Mesendoderm (in vitro differentiated cells): ENCODE data around the gene CXCL13.
A peak's percentile ranks its signal among the peaks of the same experiment; 100 is the strongest.

Experiments
- DNase-seq: peaks from one replicate; pipeline ENCODE4 v3.0.0; 2013
- H2AK5ac ChIP-seq: 2 replicates; pipeline ENCODE4 v1.6.1; 2013; ENCODE audit warnings: low read length, inconsistent platforms
- H2BK120ac ChIP-seq: 2 replicates; pipeline ENCODE4 v1.6.1; 2013; ENCODE audit warnings: low read depth, mild to moderate bottlenecking, low read length, moderate library complexity, mixed read lengths
- H2BK15ac ChIP-seq: replicated peaks from 2 replicates; pipeline ENCODE4 v1.6.1; 2013; ENCODE audit warnings: low read depth, mild to moderate bottlenecking, moderate library complexity
- H2BK5ac ChIP-seq: 2 replicates; pipeline ENCODE4 v1.6.1; 2013; ENCODE audit warnings: low read length, inconsistent platforms
- H3K18ac ChIP-seq: 2 replicates; pipeline ENCODE4 v1.6.1; 2013; ENCODE audit warnings: mild to moderate bottlenecking, low read length, mixed read lengths
- H3K23ac ChIP-seq: one replicate; pipeline ENCODE4 v1.6.1; 2013; ENCODE audit warnings: low read length
- H3K27ac ChIP-seq: 2 replicates; pipeline ENCODE4 v1.5.1; 2013; ENCODE audit warnings: low read depth, mild to moderate bottlenecking, inconsistent platforms, low read length, moderate library complexity
- H3K27me3 ChIP-seq: 2 replicates; pipeline ENCODE4 v1.6.1; 2013; ENCODE audit warnings: low read length, control low read depth, mild to moderate bottlenecking, inconsistent platforms; ENCODE audit not compliant: insufficient read depth, poor library complexity
- H3K36me3 ChIP-seq: 2 replicates; pipeline ENCODE4 v1.6.1; 2013; ENCODE audit warnings: low read length, inconsistent platforms; ENCODE audit not compliant: control insufficient read depth, insufficient read depth
- H3K4ac ChIP-seq: one replicate; pipeline ENCODE4 v1.6.1; 2013; ENCODE audit warnings: low read depth, mild to moderate bottlenecking, low read length, moderate library complexity
- H3K4me1 ChIP-seq: 2 replicates; pipeline ENCODE4 v1.6.1; 2013; ENCODE audit warnings: low read depth, low read length, inconsistent platforms; ENCODE audit not compliant: control insufficient read depth
- H3K4me2 ChIP-seq: 2 replicates; pipeline ENCODE4 v1.6.1; 2013; ENCODE audit warnings: low read length
- H3K4me3 ChIP-seq: 2 replicates; pipeline ENCODE4 v1.5.1; 2013; ENCODE audit warnings: mild to moderate bottlenecking, low read length
- H3K56ac ChIP-seq: one replicate; pipeline ENCODE4 v1.6.1; 2013; ENCODE audit warnings: low read length
- H3K79me1 ChIP-seq: 2 replicates; pipeline ENCODE4 v1.6.1; 2013; ENCODE audit warnings: low read length, inconsistent platforms
- H3K79me2 ChIP-seq: 2 replicates; pipeline ENCODE4 v1.6.1; 2013; ENCODE audit warnings: mild to moderate bottlenecking, low read length; ENCODE audit not compliant: control insufficient read depth, insufficient read depth
- H3K9ac ChIP-seq: 2 replicates; pipeline ENCODE4 v1.6.1; 2013; ENCODE audit warnings: low read length, inconsistent platforms
- H4K5ac ChIP-seq: one replicate; pipeline ENCODE4 v1.6.1; 2013; ENCODE audit warnings: low read length
- H4K8ac ChIP-seq: one replicate; pipeline ENCODE4 v1.6.1; 2013; ENCODE audit warnings: low read depth, mild to moderate bottlenecking, control low read depth, low read length, moderate library complexity
- WGBS: extraction: QIAGEN DNeasy Blood & Tissue Kit; methylation state at CpG from one replicate; pipeline ENCODE4 v1.1.7; 2013; ENCODE audit warnings: low lambda C conversion rate, missing lambda C conversion rate; ENCODE audit not compliant: insufficient coverage; ENCODE audit errors: extremely low coverage; 5-methylcytosine and 5-hydroxymethylcytosine counted together

Gene CXCL13

DNA sequence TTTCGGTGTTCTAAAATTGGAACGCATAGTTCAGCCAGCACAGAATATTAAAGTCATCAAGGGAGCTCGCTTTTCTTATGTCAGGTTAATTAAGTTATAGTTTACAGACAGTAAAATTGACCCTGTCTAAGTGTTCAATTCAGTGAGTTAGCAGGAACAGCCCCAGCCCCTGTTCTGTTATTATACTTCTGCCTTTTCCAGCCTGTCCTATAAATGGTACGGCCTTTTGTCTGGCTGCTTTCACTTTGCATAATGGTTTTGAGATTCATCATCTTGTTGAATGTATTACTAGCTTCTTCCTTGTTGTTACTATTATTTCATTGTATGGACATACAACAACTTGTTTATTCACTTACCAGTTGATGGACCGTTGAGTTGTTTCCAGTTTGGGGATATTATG, 9.5 kb downstream of the CXCL13 start:
- WGBS, result no CpG with 5 or more reads among the region's 5 CpGs
- Histone ChIP-seq H3K27ac (no peak overlapping the region), H3K18ac (no peak overlapping the region), H3K79me2 (no peaks in the 10 kb centered on the region), H3K79me1 (no peaks in the 10 kb centered on the region), H2BK120ac (no peak overlapping the region), H4K8ac (no peak overlapping the region), H2BK15ac (no peak overlapping the region), H3K56ac (no peak overlapping the region), H3K36me3 (no peaks in the 10 kb centered on the region), H3K4me2 (no peak overlapping the region), H2BK5ac (no peak overlapping the region), H3K4me1 (no peaks in the 10 kb centered on the region), H4K5ac (no peak overlapping the region), H2AK5ac (no peak overlapping the region), H3K9ac (no peak overlapping the region), H3K4me3 (no peak overlapping the region), H3K27me3 (no peaks in the 10 kb centered on the region), H3K23ac (no peak overlapping the region), H3K4ac (no peak overlapping the region)
- DNase-seq, result no peak

- no peaks in the 10 kb centered on the region for H3K4me1 ChIP-seq
- no peaks in the 10 kb centered on the region for H3K79me2 ChIP-seq
- no peak overlapping the region for H3K4me3 ChIP-seq
- H4K8ac ChIP-seq, result no peak overlapping the region
- H3K18ac ChIP-seq, result no peak overlapping the region
- no peak overlapping the region for H3K23ac ChIP-seq
- H3K27ac ChIP-seq, result no peak overlapping the region
- no peak overlapping the region for H3K56ac ChIP-seq
- no peak overlapping the region for H3K4ac ChIP-seq
- no peak overlapping the region for H2BK120ac ChIP-seq
- H2BK5ac ChIP-seq, result no peak overlapping the region
- H2BK15ac ChIP-seq, result no peak overlapping the region
- peak; percentile 45 for DNase-seq
- H3K9ac ChIP-seq, result no peak overlapping the region
- no peaks in the 10 kb centered on the region for H3K36me3 ChIP-seq
- H2AK5ac ChIP-seq, result no peak overlapping the region
- no peaks in the 10 kb centered on the region for H3K27me3 ChIP-seq
- no peaks in the 10 kb centered on the region for H3K79me1 ChIP-seq
- no peak overlapping the region for H3K4me2 ChIP-seq
- no peak overlapping the region for H4K5ac ChIP-seq
- WGBS, result no CpG with 5 or more reads among the region's 5 CpGs
Measured at GRCh38 chr4:77617203-77617602, 11.6 kb downstream of the CXCL13 start.

- no peak overlapping the region for H3K4me3 ChIP-seq
- no peak overlapping the region for H4K5ac ChIP-seq
- DNase-seq, result peak; percentile 89
Measured at GRCh38 chr4:77618383-77619241, 13.0 kb downstream of the CXCL13 start.

GRCh38 chr4:77619408-77619807, 13.8 kb downstream of the CXCL13 start:
- Histone ChIP-seq H3K4me2 (no peak overlapping the region), H2AK5ac (no peak overlapping the region), H3K56ac (no peak overlapping the region), H2BK5ac (no peak overlapping the region), H3K79me1 (no peaks in the 10 kb centered on the region), H2BK15ac (no peak overlapping the region), H3K9ac (no peak overlapping the region), H4K5ac (no peak overlapping the region), H3K27me3 (no peaks in the 10 kb centered on the region), H3K27ac (no peak overlapping the region), H3K36me3 (no peaks in the 10 kb centered on the region), H3K23ac (no peak overlapping the region), H3K79me2 (no peaks in the 10 kb centered on the region), H4K8ac (no peak overlapping the region), H3K18ac (no peak overlapping the region), H2BK120ac (no peak overlapping the region), H3K4me1 (no peaks in the 10 kb centered on the region), H3K4me3 (no peak overlapping the region), H3K4ac (no peak overlapping the region)
- no CpG with 5 or more reads among the region's 1 CpG for WGBS
- no peak for DNase-seq

More at GRCh38 chr4:77618383-77619241, 13.0 kb downstream of the CXCL13 start:
- no peaks in the 10 kb centered on the region for H3K36me3 ChIP-seq
- H3K56ac ChIP-seq, result no peak overlapping the region
- H3K27ac ChIP-seq, result no peak overlapping the region
- no peaks in the 10 kb centered on the region for H3K27me3 ChIP-seq
- WGBS, result no CpG with 5 or more reads among the region's 12 CpGs
- no peak overlapping the region for H3K18ac ChIP-seq
- no peaks in the 10 kb centered on the region for H3K79me1 ChIP-seq
- no peak overlapping the region for H3K4me2 ChIP-seq
- H3K4me1 ChIP-seq, result no peaks in the 10 kb centered on the region
- no peak overlapping the region for H4K8ac ChIP-seq
- H3K4ac ChIP-seq, result no peak overlapping the region
- no peak overlapping the region for H2BK120ac ChIP-seq
- no peak overlapping the region for H2AK5ac ChIP-seq
- no peak overlapping the region for H3K9ac ChIP-seq
- H2BK5ac ChIP-seq, result no peak overlapping the region
- H3K79me2 ChIP-seq, result no peaks in the 10 kb centered on the region
- H2BK15ac ChIP-seq, result no peak overlapping the region
- no peak overlapping the region for H3K23ac ChIP-seq

- Histone ChIP-seq H3K4ac (no peak overlapping the region), H2BK5ac (no peak overlapping the region), H4K8ac (no peak overlapping the region), H3K18ac (no peak overlapping the region), H3K4me1 (no peaks in the 10 kb centered on the region), H3K56ac (no peak overlapping the region), H3K79me1 (no peaks in the 10 kb centered on the region), H4K5ac (no peak overlapping the region), H3K79me2 (no peaks in the 10 kb centered on the region), H3K23ac (no peak overlapping the region), H2AK5ac (no peak overlapping the region), H3K4me3 (no peak overlapping the region), H3K9ac (no peak overlapping the region), H3K27me3 (no peaks in the 10 kb centered on the region), H3K4me2 (no peak overlapping the region), H2BK15ac (no peak overlapping the region), H3K27ac (no peak overlapping the region), H3K36me3 (no peaks in the 10 kb centered on the region), H2BK120ac (no peak overlapping the region)
- no peak for DNase-seq
Measured at GRCh38 chr4:77621254-77621653, 15.6 kb downstream of the CXCL13 start.

- no peaks in the 10 kb centered on the region for H3K79me2 ChIP-seq
- no peak overlapping the region for H4K5ac ChIP-seq
- H3K4me2 ChIP-seq, result no peak overlapping the region
- no peak overlapping the region for H3K9ac ChIP-seq
- H2AK5ac ChIP-seq, result no peak overlapping the region
- H2BK5ac ChIP-seq, result no peak overlapping the region
- H3K4me3 ChIP-seq, result no peak overlapping the region
- WGBS, result no CpG with 5 or more reads among the region's 2 CpGs
- H3K27ac ChIP-seq, result no peak overlapping the region
- no peaks in the 10 kb centered on the region for H3K79me1 ChIP-seq
- no peak overlapping the region for H3K18ac ChIP-seq
- no peak for DNase-seq
- no peak overlapping the region for H3K23ac ChIP-seq
- no peaks in the 10 kb centered on the region for H3K27me3 ChIP-seq
- H2BK15ac ChIP-seq, result no peak overlapping the region
- no peak overlapping the region for H3K56ac ChIP-seq
- H3K36me3 ChIP-seq, result no peaks in the 10 kb centered on the region
- no peak overlapping the region for H3K4ac ChIP-seq
- H3K4me1 ChIP-seq, result no peaks in the 10 kb centered on the region
- H4K8ac ChIP-seq, result no peak overlapping the region
- H2BK120ac ChIP-seq, result no peak overlapping the region
Measured at GRCh38 chr4:77623091-77623490, 17.5 kb downstream of the CXCL13 start.
